ES-I3 (cell line): ENCODE data around the gene JPT2.
"Not testable (repeated sequence)": the region's sequence is repeated elsewhere in the genome, so short reads cannot be mapped to it uniquely, and the experiment has no call there.

Source experiments
- H3K36me3 ChIP-seq: 2 replicates; pipeline ENCODE4 v1.6.1; 2013; ENCODE audit warnings: mild to moderate bottlenecking, low read length, control low read depth, moderate library complexity; ENCODE audit not compliant: insufficient read depth
- H3K4me1 ChIP-seq: 2 replicates; pipeline ENCODE4 v1.6.1; 2013; ENCODE audit warnings: mild to moderate bottlenecking, control low read depth, low read length; ENCODE audit not compliant: insufficient read depth
- H3K9ac ChIP-seq: 2 replicates; pipeline ENCODE4 v1.6.1; 2013; ENCODE audit warnings: low read depth, mild to moderate bottlenecking, low read length, moderate library complexity
- H3K9me3 ChIP-seq: 2 replicates; pipeline ENCODE4 v1.6.1; 2013; ENCODE audit warnings: mild to moderate bottlenecking, low read length, moderate library complexity; ENCODE audit not compliant: control insufficient read depth, insufficient read depth

The JPT2 gene

DNA sequence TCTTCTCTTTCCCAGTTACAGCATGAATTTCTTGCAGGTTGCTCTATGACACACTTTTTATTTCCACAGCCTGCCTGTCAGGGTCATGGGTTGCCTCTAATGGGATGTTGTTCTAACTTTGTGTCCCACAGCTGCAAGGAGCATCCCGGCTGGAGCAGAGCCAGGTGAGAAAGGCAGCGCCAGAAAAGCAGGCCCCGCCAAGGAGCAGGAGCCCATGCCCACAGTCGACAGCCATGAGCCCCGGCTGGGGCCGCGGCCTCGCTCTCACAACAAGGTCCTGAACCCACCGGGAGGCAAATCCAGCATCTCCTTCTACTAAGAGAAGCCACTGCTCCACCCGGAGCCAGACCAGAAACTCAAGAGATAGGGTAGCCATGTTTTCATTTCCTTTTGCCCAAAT is 20.6 kb downstream of the JPT2 start:
- H3K4me1 ChIP-seq, result no peaks in the 10 kb centered on the region
- no peak overlapping the region for H3K9ac ChIP-seq
- no peaks in the 10 kb centered on the region for H3K9me3 ChIP-seq
- H3K36me3 ChIP-seq, result peaks cover 32% of the 10 kb centered on the region

DNA sequence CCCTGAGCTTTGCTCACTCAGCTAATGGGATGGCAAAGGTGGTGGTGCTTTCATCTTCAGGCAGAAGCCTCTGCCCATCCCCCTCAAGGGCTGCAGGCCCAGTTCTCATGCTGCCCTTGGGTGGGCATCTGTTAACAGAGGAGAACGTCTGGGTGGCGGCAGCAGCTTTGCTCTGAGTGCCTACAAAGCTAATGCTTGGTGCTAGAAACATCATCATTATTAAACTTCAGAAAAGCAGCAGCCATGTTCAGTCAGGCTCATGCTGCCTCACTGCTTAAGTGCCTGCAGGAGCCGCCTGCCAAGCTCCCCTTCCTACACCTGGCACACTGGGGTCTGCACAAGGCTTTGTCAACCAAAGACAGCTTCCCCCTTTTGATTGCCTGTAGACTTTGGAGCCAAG is 22.2 kb downstream of the JPT2 start:
- Histone ChIP-seq H3K9ac (no peak overlapping the region), H3K9me3 (no peaks in the 10 kb centered on the region), H3K4me1 (no peaks in the 10 kb centered on the region), H3K36me3 (peaks cover 22% of the 10 kb centered on the region)

DNA sequence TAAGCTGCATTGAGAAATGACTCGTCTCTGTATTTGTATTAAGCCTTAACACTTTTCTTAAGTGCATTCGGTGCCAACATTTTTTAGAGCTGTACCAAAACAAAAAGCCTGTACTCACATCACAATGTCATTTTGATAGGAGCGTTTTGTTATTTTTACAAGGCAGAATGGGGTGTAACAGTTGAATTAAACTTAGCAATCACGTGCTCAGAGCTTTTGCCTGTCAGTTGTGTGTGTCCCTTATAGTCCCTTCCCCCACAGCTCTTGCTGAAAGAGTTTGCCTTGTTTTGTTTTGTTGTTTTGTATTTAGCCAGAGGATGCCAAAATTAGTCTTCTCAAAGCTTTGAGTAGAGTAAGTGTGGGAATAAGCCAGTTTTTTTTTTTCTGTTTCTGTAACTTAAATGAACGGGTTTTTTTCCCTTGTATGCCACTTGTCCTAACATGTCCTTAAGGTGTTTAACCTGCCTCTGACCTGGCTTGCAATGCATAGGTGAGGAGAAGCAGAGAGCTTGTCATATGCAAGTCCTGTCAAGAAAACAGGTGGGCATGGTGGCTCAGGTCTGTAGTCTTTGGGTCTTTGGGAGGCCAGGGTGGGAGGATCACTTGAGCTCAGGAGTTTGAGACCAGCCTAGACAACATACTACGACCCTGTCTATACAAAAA is 23.3 kb downstream of the JPT2 start:
- peaks cover 22% of the 10 kb centered on the region for H3K36me3 ChIP-seq
- no peaks in the 10 kb centered on the region for H3K9me3 ChIP-seq
- no peak overlapping the region for H3K9ac ChIP-seq
- no peaks in the 10 kb centered on the region for H3K4me1 ChIP-seq

DNA sequence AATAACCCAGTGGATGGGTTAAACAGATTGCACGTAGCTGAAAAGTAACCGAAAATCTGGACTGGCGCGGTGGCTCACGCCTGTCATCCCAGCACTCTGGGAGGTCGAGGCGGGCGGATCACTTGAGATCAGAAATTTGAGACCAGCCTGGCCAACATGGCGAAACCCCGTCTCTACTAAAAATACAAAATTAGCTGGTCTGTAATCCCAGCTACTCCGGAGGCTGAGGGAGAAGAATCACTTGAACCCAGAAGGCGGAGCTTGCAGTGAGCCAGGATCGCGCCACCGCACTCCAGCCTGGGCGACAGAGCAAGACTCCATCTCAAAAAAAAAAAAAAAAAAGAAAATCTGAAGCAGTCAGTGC is 27.2 kb downstream of the JPT2 start:
- H3K9ac ChIP-seq, result peak overlapping the region; percentile 73
- not testable (repeated sequence) for H3K4me1 ChIP-seq, H3K36me3 ChIP-seq

DNA sequence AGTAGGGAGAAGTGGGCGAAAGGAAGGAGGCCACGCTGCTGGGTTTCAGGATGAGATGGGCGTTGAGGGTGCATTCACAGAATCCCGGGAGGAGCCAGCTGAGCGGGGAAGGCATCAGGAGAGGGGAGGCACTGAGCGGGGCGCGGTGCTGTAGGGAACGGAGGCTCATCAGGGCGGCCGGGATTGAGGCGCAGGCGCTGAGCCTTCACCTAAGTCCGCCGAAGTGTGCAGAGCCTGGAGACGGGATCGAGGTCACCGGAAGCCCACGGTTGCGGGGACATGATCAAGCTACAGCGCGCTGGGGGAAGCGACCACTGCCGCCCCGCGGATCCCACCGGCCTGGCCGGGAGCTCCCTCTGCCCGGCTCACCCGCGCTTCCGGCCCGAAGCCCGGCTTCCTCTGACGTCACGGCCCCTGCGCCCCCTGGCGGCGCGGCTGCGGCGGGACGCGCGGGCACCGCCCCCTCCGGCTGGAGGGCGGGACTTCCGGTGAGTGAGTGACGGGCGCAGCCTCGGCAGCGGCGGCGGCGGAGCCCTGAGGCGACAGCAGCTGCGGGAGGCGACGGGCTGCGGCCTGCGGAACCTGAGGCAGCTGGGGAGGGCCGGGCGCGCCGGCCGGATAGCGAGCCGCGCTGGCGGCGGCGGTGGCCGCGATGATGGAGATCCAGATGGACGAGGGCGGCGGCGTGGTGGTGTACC is 27.8 kb downstream of the JPT2 start, which contains the start of gene MAPK8IP3:
Gene MAPK8IP3 (plus strand): TSS at position 508 of the 698 bp plus-strand sequence. CDS start 145 bp downstream, at position 653.
- Histone ChIP-seq H3K9ac (peak within 1 kb of the TSS; percentile 73), H3K9me3 (no peaks in the 10 kb centered on the region), H3K36me3 (peaks cover 7% of the 10 kb centered on the region; the same call in 1 of the 2 replicates), H3K4me1 (no peaks in the 10 kb centered on the region)

More for the DNA sequence above, 27.2 kb downstream of the JPT2 start:
- H3K9me3 ChIP-seq, result not testable (repeated sequence)

DNA sequence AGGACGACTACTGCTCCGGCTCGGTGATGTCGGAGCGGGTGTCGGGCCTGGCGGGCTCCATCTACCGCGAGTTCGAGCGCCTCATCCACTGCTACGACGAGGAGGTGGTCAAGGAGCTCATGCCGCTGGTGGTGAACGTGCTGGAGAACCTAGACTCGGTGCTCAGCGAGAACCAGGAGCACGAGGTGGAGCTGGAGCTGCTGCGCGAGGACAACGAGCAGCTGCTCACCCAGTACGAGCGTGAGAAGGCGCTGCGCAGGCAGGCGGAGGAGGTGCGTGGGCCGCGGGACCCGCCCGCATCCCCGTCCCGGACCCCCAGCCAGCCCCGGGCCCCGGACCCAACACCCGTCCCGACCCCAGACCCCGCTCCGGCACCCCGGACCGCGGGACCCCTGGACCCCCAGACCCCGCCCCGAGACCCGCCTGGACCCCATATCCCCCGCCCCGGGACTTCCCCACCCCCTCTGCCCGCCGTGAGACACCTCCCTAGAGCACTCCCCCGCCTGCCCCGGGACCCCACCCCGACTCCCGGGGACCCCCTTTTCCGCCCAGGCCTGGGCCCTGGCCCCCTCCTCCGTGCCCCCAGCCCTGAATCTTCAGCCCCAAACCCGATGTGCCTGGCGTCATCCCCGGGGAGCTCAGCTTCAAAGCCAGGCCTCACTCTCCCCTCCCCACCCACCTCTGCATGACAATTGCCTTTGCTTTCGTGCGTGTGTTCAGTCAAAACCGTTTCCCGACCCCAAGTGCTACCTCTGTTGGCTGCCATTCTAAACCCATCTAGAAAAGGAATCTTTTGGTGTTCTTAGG is 28.5 kb downstream of the JPT2 start:
- H3K9ac ChIP-seq, result peak overlapping the region; percentile 73
- peaks cover 7% of the 10 kb centered on the region; the same call in 1 of the 2 replicates for H3K36me3 ChIP-seq
- H3K4me1 ChIP-seq, result no peaks in the 10 kb centered on the region
- no peaks in the 10 kb centered on the region for H3K9me3 ChIP-seq

DNA sequence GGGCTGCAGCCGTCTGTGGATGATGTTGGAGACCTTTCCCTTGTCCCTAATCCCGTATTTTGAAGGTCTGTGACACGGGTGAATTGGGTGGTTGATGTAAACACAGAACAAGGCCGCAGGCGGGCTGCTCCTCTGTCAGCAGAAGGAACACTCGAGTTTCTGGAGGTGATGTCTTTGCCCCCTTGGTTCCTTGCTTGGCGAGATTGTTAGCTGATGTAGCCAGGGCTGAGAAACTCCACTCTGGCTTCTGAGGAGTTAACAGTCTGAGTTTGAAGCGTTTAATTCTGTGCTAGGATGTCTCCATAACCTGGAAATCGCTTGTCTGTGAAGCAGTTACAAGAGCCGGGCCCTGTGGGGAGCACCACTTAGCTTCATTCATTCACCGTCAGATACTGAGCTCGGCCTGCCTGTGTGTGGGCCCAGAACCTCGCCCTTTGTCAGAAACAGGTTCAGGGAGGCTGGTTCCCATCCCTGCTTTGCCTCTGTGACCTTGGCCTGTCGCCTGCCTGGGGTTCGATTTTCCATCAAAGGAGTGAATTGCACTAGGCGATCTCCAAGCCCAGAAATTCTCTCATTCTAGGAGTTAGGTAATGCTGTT is 29.2 kb downstream of the JPT2 start:
- Histone ChIP-seq H3K9me3 (no peaks in the 10 kb centered on the region), H3K4me1 (no peaks in the 10 kb centered on the region), H3K36me3 (peaks cover 3% of the 10 kb centered on the region; the same call in 1 of the 2 replicates), H3K9ac (peak overlapping the region; percentile 39; the same call in 1 of the 2 replicates)

DNA sequence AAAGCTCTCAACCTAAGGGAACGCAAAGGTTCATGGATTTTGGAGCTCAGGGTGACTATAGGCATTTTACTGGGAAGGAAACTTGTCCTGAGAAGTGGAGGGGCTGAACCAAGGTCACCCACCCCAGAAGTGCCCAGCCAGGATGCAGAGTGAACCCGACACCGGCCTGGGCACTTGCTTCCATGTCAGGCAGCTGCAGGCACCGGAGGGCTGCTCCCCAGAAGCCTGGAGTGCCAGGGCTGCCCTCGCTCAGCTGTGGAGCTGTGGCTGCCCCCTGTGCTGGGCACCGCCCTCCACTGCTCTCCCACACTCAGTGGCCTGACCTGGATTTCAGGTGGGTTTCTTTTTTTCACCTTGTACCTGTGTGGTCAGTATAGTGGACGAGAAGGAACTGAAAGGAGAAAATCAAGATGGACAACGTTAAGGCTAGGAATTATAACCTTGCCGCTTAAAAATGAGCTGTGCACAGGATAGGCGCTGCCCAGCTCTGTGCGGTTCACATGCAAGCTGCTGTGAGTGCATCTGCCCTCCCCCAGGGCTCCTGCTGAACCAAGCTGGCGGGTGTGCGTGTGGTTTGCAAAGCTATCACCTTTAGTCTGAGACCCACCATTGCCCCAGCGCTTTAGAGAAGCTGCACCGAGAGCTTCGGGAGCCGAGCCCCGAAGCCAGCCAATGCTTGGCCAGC is 30.1 kb downstream of the JPT2 start:
- H3K9me3 ChIP-seq, result no peaks in the 10 kb centered on the region
- no peaks in the 10 kb centered on the region for H3K36me3 ChIP-seq
- H3K4me1 ChIP-seq, result peaks cover 5% of the 10 kb centered on the region
- H3K9ac ChIP-seq, result no peak overlapping the region

DNA sequence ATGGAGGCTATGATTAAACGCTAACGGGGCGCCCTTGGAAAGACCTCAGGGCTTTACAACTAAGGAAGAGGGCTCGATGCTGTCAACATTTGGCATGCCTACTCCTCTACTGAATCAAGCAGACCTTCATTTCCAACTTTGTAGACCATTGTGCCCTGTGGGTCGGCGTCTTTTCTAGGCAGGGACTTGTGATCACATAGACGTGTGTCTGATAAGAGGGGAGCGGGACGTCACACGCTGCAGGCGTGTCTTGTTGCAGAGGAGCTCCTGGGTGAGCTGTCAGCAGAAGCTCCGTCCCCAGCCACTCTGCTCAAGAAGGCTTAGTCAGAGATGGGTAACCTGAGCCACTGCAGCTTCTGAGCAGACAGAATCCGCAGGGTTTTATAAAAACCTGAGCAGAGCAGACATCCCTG is 30.7 kb downstream of the JPT2 start:
- no peak overlapping the region for H3K9ac ChIP-seq
- H3K36me3 ChIP-seq, result no peaks in the 10 kb centered on the region
- peaks cover 10% of the 10 kb centered on the region for H3K4me1 ChIP-seq
- no peaks in the 10 kb centered on the region for H3K9me3 ChIP-seq

DNA sequence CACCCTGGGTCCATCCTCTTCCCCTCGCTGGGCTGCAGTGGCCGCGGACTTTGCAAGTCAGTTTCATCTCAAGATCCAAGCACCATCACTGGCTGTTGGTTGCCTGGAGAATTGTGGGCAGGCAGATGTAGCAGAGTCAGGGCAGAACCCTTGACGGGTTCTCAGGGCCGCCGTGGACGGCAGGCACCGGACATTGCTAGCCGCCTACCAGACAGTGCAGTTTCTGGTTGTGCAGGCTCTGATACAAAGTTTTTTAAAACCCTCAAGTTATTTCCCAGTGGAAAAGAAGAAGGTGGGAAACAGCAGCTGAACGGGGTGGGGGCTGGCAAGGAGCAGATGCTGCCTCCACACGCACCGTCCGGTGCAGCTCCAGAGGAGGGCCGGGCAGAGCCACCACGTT is 31.3 kb downstream of the JPT2 start:
- H3K4me1 ChIP-seq, result peaks cover 16% of the 10 kb centered on the region
- H3K36me3 ChIP-seq, result no peaks in the 10 kb centered on the region
- H3K9ac ChIP-seq, result no peak overlapping the region
- no peaks in the 10 kb centered on the region for H3K9me3 ChIP-seq

DNA sequence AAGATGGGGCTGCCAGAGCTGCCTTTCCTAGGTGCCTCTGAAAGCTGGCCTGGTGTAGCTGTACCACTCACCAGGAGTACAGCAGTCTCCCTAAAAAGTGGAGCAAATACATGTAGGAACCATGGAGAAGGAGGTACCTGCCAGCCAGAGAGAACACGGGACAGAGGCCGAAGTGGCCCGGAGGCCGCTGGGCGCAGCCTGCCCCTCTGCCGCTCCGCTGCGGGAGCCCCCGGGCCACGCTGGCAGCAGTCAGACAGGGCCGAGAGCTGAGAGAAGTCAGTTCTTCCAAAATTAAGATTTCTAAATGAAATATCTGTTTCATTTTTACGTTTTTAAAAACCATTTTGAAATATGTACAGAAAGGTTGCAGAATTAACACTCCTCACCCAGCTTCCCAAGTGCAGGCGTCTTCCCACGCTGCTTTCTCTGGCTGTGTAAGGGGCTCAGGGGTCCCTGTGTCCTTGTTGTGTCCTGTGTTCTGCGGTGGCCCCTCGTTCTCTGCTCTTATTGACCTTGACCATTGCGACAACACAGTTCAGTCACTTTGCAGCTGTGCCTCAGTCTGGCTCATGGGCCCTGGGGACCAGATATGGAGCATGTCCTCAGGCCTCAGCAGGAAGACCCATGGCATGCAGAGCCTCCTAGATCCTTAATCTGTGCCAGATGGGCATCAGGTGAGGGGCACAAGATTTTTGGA is 32.9 kb downstream of the JPT2 start:
- Histone ChIP-seq H3K4me1 (peaks cover 17% of the 10 kb centered on the region), H3K36me3 (no peaks in the 10 kb centered on the region), H3K9ac (no peak overlapping the region), H3K9me3 (no peaks in the 10 kb centered on the region)

DNA sequence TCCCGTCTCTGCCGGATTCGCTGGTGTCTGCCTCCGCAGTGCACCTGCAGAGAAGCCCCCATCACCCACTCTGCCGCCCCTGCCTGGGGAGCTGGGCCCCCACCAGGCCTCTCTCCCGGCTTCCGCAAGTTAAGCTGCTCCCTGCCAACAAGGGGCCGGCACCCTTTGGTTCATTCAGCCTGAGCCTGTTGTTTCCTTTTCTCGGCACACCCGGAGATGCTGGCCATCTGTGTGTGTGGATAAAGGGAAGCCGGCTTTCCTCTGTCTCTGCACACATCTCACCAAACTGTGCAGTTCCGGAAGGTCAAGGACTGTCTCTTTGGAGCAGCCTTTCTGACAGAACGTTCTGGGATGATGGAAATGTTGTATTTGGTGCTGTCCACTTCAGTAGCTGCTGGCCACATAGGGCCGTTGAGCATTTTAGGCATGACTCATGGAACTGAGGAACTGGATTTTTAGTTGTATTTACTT is 34.7 kb downstream of the JPT2 start:
- H3K36me3 ChIP-seq, result no peaks in the 10 kb centered on the region
- H3K4me1 ChIP-seq, result peaks cover 17% of the 10 kb centered on the region
- H3K9me3 ChIP-seq, result no peaks in the 10 kb centered on the region
- H3K9ac ChIP-seq, result no peak overlapping the region

DNA sequence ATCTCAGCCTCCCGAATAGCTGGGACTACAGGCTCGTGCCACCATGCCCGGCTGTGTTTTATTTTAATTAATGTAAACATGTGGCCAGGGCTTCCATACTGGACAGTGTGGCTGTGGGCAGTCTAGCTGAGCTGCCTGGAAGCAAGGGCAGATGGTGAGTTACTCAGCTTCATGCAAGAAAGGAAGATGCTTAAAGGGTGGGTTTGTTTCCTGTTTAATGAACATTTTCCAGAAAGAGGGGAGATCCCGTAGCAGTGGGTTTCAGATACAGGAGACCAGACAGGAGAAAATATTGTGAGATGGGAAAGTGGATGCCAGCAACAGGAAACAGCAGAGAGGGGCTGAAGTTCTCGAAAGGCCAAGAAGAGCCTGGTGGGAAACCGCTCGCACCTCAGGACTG is 35.3 kb downstream of the JPT2 start:
- Histone ChIP-seq H3K9ac (no peak overlapping the region), H3K36me3 (no peaks in the 10 kb centered on the region), H3K4me1 (peaks cover 17% of the 10 kb centered on the region), H3K9me3 (no peaks in the 10 kb centered on the region)
